IPS-15b (cell line): Measurements from ENCODE around the gene DRG2.

ENCODE experiments used
- H3K27me3 ChIP-seq: one replicate; pipeline ENCODE4 v1.6.1; 2013; ENCODE audit warnings: low read length; ENCODE audit not compliant: control insufficient read depth, insufficient read depth
- H3K36me3 ChIP-seq: one replicate; pipeline ENCODE4 v1.6.1; 2013; ENCODE audit warnings: low read length; ENCODE audit not compliant: control insufficient read depth, insufficient read depth
- H3K4me1 ChIP-seq: one replicate; pipeline ENCODE4 v1.6.1; 2013; ENCODE audit warnings: mild to moderate bottlenecking, low read length; ENCODE audit not compliant: control insufficient read depth, insufficient read depth
- H3K4me3 ChIP-seq: one replicate; pipeline ENCODE4 v1.5.1; 2013; ENCODE audit warnings: low read depth, low read length
- H3K9ac ChIP-seq: one replicate; pipeline ENCODE4 v1.6.1; 2013; ENCODE audit warnings: low read depth, mild to moderate bottlenecking, low read length
- H3K9me3 ChIP-seq: one replicate; pipeline ENCODE4 v1.6.1; 2013; ENCODE audit warnings: mild to moderate bottlenecking, low read length; ENCODE audit not compliant: control insufficient read depth, insufficient read depth

The DRG2 gene

GRCh38 chr17:18084256-18084655 lies 3.5 kb upstream of the DRG2 start:
- H3K9me3 ChIP-seq: no peaks in the 10 kb centered on the region
- H3K36me3 ChIP-seq: no peaks in the 10 kb centered on the region
- H3K27me3 ChIP-seq: no peaks in the 10 kb centered on the region
- H3K4me3 ChIP-seq: no peak overlapping the region
- H3K9ac ChIP-seq: no peak overlapping the region
- H3K4me1 ChIP-seq: peaks cover 3% of the 10 kb centered on the region

DNA sequence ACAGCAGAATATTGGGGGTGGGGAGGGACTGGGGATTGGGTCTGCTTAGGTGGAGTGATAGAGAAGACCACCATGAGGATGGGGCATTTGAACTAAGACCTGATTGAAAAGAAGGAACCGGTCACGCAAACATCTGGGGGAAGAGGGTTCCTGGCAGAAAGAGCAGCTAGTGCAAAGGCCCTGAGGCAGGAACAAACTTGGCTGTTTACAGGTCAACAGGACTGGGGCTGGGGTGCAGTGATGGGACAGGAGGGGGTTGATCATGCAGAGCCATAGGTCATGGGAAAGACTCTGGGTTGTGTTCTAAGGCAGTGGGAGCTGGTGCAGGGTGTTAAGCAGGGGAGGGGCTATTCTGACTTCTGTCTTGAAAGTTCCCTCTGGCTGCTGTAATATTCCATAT lies 1.9 kb downstream of the DRG2 start:
- H3K27me3 ChIP-seq: no peaks in the 10 kb centered on the region
- H3K4me1 ChIP-seq: peaks cover 3% of the 10 kb centered on the region
- H3K9ac ChIP-seq: no peak overlapping the region
- H3K4me3 ChIP-seq: no peak overlapping the region
- no peaks in the 10 kb centered on the region for H3K9me3 ChIP-seq
- H3K36me3 ChIP-seq: peaks cover 12% of the 10 kb centered on the region

DNA sequence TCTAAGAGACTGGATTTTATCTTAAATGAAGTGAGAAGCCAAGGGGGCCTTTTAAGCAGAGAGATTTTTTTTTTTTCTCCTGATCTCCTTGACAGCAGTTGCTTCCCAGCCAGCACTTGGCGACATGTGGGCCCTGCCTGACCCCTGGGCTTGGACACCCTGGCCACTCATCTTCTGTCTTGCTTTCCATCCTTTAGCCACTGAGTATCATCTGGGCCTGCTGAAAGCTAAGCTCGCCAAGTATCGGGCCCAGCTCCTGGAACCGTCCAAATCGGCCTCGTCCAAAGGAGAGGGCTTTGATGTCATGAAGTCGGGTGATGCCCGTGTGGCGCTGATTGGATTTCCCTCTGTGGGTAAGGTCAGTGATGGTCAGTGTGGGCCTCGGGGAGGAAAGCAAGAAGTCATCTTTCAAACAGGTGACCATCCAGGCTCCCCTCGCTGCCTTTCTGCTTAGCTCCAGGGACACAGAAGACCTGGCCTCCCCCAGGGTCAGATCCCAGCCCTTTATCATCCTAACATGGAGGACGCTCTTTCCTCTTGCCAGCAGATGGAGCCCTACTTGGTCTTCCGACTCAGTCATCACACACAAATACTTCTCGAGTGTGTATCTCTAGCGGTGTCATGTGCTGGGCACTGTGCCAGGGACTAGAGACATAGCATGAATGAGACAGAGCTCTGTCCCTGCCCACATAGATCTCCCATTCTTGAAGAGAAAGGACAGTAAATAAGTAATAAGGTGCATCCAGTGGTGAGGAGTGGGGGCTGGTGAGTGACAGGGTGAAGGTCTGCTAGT lies 6.1 kb downstream of the DRG2 start:
- H3K27me3 ChIP-seq: no peaks in the 10 kb centered on the region
- H3K4me1 ChIP-seq: peaks cover under 1% of the 10 kb centered on the region
- peaks cover 25% of the 10 kb centered on the region for H3K36me3 ChIP-seq
- no peaks in the 10 kb centered on the region for H3K9me3 ChIP-seq
- no peak overlapping the region for H3K4me3 ChIP-seq
- H3K9ac ChIP-seq: no peak overlapping the region

DNA sequence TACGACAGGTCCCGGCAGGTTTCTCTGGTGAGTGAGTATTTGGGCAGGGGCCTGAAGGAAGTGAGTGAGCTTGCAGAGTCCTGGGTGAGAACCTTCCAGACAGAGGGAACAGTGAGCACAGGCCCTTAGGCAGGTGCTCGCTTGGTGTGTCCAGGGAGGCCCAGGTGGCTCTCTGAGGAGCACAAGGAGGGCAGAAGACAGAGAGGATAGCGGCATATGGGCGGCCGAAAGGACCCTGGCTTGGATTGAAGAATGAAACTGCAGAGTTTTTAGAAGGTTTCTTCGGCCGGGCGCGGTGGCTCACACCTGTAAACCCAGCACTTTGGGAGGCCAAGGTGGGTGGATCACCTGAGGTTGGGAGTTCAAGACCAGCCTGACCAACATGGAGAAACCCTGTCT lies 6.7 kb downstream of the DRG2 start:
- H3K4me1 ChIP-seq: no peaks in the 10 kb centered on the region
- H3K9ac ChIP-seq: no peak overlapping the region
- H3K9me3 ChIP-seq: no peaks in the 10 kb centered on the region
- H3K4me3 ChIP-seq: no peak overlapping the region
- H3K27me3 ChIP-seq: no peaks in the 10 kb centered on the region
- H3K36me3 ChIP-seq: peaks cover 29% of the 10 kb centered on the region

DNA sequence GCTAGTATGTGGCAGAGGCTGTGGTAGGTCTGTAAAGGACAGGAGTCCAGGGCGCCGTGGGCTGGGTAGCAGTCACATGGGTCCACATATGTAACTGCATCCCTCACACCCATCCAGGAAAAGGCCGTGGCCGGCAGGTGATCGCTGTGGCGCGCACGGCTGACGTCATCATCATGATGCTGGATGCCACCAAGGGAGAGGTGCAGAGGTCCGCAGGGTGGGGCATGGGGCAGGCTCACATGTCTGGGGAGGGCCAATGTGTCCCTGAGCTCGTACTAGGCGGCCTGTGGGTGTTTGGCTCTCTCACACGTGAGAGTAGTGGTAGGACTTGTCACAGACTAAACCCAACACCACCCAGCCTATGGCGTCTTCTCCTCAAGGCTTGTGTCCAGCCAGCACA lies 11.8 kb downstream of the DRG2 start:
- no peak overlapping the region for H3K9ac ChIP-seq
- no peaks in the 10 kb centered on the region for H3K27me3 ChIP-seq
- peaks cover 36% of the 10 kb centered on the region for H3K36me3 ChIP-seq
- H3K4me3 ChIP-seq: no peak overlapping the region
- no peaks in the 10 kb centered on the region for H3K9me3 ChIP-seq
- no peaks in the 10 kb centered on the region for H3K4me1 ChIP-seq

DNA sequence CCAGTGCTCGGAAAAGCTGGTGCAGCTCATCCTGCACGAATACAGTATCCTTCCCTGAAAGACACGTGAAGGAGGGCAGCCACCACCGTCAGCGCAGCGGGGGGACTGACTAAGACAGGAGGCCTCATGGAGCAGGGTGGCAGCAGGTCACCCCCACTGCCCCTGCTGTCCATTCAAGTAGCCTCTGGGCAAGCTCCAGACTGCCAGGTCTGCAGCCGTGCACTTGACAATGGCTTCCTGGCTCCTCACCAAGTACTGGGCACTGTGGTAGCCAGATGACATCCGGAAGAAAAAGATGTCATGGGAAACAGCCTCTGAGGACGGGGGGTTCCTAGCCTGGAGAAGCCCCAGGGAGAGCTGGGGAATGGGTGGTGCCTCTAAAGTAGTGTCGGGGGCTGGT lies 12.9 kb downstream of the DRG2 start:
- no peaks in the 10 kb centered on the region for H3K4me1 ChIP-seq
- no peak overlapping the region for H3K4me3 ChIP-seq
- no peaks in the 10 kb centered on the region for H3K9me3 ChIP-seq
- H3K36me3 ChIP-seq: peaks cover 42% of the 10 kb centered on the region
- no peaks in the 10 kb centered on the region for H3K27me3 ChIP-seq
- no peak overlapping the region for H3K9ac ChIP-seq

- Histone ChIP-seq H3K4me3 (no peak overlapping the region), H3K9ac (no peak overlapping the region), H3K4me1 (no peaks in the 10 kb centered on the region), H3K9me3 (no peaks in the 10 kb centered on the region), H3K27me3 (no peaks in the 10 kb centered on the region), H3K36me3 (peaks cover 49% of the 10 kb centered on the region)
These were observed 14.1 kb downstream of the DRG2 start for GRCh38 chr17:18101828-18102227.

GRCh38 chr17:18102640-18103039 lies 14.9 kb downstream of the DRG2 start:
- H3K27me3 ChIP-seq: no peaks in the 10 kb centered on the region
- no peaks in the 10 kb centered on the region for H3K9me3 ChIP-seq
- peaks cover 49% of the 10 kb centered on the region for H3K36me3 ChIP-seq
- H3K4me1 ChIP-seq: no peaks in the 10 kb centered on the region
- H3K4me3 ChIP-seq: no peak overlapping the region
- no peak overlapping the region for H3K9ac ChIP-seq

- no peaks in the 10 kb centered on the region for H3K27me3 ChIP-seq
- H3K9me3 ChIP-seq: no peaks in the 10 kb centered on the region
- H3K4me3 ChIP-seq: no peak overlapping the region
- H3K4me1 ChIP-seq: no peaks in the 10 kb centered on the region
- H3K36me3 ChIP-seq: peaks cover 34% of the 10 kb centered on the region
- no peak overlapping the region for H3K9ac ChIP-seq
These were observed 17.3 kb downstream of the DRG2 start for GRCh38 chr17:18105027-18105426.

GRCh38 chr17:18105595-18105994 lies 17.8 kb downstream of the DRG2 start:
- H3K36me3 ChIP-seq: peaks cover 32% of the 10 kb centered on the region

DNA sequence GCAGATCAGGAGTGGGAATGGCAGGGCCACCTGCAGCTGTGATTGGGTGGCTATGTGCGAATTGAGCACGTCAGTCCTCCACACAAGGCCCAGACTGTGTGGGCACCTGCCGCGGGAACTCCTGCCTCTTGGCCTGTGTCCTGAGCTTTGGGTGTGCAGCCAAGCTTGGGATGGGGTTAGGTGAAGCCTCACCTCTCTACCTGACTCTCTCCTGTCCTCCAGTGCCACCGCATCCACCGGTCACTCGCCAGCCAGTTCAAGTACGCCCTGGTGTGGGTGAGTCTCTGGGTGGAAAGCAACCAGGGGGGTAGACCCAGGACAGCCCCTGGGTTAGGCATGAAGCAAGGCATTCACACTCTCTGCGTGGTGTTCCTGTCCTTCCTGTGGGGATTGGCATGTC lies 18.5 kb downstream of the DRG2 start:
- Histone ChIP-seq H3K4me3 (no peak overlapping the region), H3K9ac (no peak overlapping the region), H3K27me3 (no peaks in the 10 kb centered on the region), H3K36me3 (peaks cover 28% of the 10 kb centered on the region), H3K4me1 (no peaks in the 10 kb centered on the region), H3K9me3 (no peaks in the 10 kb centered on the region)

More at GRCh38 chr17:18105595-18105994, 17.8 kb downstream of the DRG2 start:
- no peaks in the 10 kb centered on the region for H3K9me3 ChIP-seq
- H3K4me1 ChIP-seq: no peaks in the 10 kb centered on the region
- H3K9ac ChIP-seq: no peak overlapping the region
- H3K4me3 ChIP-seq: no peak overlapping the region
- H3K27me3 ChIP-seq: no peaks in the 10 kb centered on the region

DNA sequence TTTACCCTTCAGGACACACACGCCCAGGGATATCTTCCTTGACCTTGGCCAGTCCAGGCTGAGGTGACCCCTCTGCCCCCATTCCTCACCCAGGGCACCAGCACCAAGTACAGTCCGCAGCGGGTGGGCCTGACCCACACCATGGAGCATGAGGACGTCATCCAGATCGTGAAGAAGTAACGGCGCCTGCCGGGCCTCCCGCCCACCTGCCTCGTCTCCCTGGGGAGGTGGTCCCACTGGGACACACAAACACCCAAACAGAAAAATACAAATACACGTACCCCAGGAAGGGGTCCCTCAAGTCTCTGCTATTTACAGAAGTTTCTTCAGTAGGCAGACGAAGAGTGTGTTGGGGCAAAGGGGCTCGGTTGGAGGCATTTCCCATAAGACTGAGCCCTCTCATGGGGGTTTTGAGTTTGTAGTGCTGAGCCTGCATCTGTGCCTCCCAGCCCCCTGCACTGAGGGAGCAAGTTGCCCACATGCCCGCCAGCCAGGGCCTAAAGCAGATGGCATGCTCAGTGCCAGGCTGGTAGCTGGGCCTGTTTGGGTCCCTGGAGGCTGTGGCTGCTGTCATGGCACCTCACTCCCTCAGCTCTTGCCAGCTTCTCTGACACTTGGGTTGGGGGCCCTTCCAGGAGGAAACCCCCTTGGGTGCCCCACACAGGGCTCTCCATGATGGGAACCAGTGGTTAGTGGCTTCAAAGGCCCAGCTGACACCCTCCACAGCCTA lies 19.5 kb downstream of the DRG2 start:
- Histone ChIP-seq H3K4me3 (no peak overlapping the region), H3K36me3 (peaks cover 25% of the 10 kb centered on the region), H3K9ac (no peak overlapping the region), H3K9me3 (no peaks in the 10 kb centered on the region), H3K27me3 (no peaks in the 10 kb centered on the region), H3K4me1 (no peaks in the 10 kb centered on the region)
